Measurements from ENCODE around the gene LYZL4.

LYZL4 gene

DNA sequence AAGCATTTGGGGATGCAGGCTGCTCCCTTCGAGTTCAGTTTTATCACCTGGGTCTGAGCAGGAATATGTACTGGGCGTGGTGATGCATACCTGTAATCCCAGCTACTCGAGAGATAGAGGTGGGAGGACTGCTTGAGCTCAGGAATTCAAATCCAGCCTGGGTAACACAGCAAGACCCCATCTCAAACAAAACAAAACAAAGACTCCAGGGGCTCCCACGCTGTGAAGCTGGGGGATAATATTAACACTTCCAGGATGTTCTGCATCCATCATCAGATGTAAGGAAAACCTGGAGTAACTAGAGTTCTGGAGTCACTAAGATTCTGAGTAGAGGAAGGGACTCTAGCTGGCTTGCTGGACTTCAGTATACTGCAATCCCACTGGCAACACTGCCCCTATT, 40.6 kb downstream of the LYZL4 start:
- no peak overlapping the region for H3K4me3 Mint-ChIP-seq
- H3K27me3 Mint-ChIP-seq (ENCODE audit: low read depth), result peaks cover 3% of the 10 kb centered on the region
- H3K9me3 Mint-ChIP-seq, result peaks cover 11% of the 10 kb centered on the region
- no peaks in the 10 kb centered on the region for H3K36me3 Mint-ChIP-seq (ENCODE audit: low read depth)
- no peak overlapping the region for H3K27ac Mint-ChIP-seq
- no peaks in the 10 kb centered on the region for H3K4me1 Mint-ChIP-seq (ENCODE audit: low read depth)

DNA sequence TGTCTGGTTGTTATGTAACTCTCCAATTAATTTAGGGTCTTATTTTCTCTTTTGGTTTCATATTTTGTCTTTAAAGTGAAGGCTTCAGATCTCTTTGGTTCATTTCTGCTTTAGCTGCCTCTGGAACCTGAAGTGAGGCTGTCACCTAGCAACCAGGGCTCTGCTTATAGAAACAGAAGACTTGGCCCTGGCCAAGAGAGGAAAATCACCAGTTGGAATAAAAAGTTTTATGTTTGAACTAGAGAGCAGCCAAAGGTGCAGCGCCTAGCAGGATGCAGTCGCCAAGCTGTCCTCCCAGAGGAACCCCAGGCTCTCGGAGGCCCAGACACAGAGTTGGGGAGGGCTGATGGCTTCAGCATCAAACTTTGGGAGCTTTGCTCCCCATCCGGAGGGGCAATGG, 41.1 kb downstream of the LYZL4 start:
- peaks cover 11% of the 10 kb centered on the region for H3K9me3 Mint-ChIP-seq
- H3K4me1 Mint-ChIP-seq (ENCODE audit: low read depth), result no peaks in the 10 kb centered on the region
- no peak overlapping the region for H3K27ac Mint-ChIP-seq
- H3K4me3 Mint-ChIP-seq, result no peak overlapping the region
- H3K27me3 Mint-ChIP-seq (ENCODE audit: low read depth), result peaks cover 3% of the 10 kb centered on the region
- H3K36me3 Mint-ChIP-seq (ENCODE audit: low read depth), result no peaks in the 10 kb centered on the region

DNA sequence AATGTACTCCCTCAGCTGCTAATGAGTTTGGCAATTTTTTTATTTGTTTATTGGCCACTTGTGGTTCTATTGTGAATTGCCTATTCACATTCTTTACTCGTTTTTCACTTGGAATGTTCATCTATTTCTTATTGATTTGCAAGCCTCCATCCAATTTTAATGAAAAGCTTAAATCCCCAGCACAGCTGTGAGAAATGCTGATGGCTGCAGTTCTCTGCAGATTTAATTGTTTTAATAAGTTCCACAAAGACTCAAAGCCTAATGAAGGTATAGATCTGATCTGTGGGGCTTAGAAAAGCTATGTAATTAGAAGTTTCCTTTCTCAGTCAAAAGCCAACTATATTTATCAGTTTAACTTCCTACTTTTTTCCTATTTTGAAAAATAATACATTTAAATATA, 41.5 kb downstream of the LYZL4 start:
- no peak overlapping the region for H3K4me3 Mint-ChIP-seq
- H3K27ac Mint-ChIP-seq, result no peak overlapping the region
- H3K9me3 Mint-ChIP-seq, result peaks cover 11% of the 10 kb centered on the region

DNA sequence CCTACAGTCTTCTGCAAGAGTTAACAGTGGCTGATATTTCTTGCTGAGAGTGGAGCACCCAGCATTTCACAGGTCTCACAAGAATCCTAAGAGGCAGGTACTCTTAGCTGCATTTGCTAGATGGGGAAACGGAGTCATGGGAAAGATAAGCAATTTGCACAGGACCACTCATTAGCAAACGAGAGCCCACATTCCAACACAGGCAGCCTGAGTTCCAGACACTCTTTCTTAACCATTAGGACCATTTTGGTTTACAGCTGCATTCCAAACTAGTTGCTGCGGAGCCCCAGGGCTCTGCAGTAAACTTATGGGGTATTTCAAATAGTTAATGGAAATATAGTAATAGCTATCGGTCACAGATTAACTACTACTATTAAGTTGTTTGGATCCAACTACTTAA, 42.5 kb downstream of the LYZL4 start:
- Mint-ChIP-seq H3K9me3 (peaks cover 11% of the 10 kb centered on the region), H3K36me3 (ENCODE audit: low read depth) (no peaks in the 10 kb centered on the region), H3K27ac (no peak overlapping the region), H3K4me1 (ENCODE audit: low read depth) (no peaks in the 10 kb centered on the region), H3K4me3 (no peak overlapping the region), H3K27me3 (ENCODE audit: low read depth) (peaks cover 3% of the 10 kb centered on the region)

More for the DNA sequence above, 41.5 kb downstream of the LYZL4 start:
- H3K27me3 Mint-ChIP-seq (ENCODE audit: low read depth), result peaks cover 3% of the 10 kb centered on the region
- H3K4me1 Mint-ChIP-seq (ENCODE audit: low read depth), result no peaks in the 10 kb centered on the region
- H3K36me3 Mint-ChIP-seq (ENCODE audit: low read depth), result no peaks in the 10 kb centered on the region

DNA sequence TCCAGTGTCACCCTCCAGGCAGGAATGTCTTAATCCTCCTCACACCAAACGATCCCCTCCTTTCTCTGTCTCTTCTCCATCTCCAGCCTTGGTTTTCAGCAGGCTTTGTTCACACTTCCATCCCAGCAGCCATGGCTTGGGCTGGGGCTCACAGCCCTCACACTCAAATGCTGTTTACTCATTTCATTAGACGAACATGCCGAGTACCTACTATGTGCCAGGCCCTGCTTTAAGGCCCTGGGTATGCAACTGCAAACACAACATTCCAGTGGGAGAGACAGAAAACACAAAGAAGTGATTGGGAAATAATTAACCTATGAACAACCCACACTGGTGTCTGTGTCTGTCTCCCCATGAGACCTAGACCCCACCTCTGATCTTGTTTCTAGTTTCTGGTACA, 43.9 kb downstream of the LYZL4 start:
- peaks cover 11% of the 10 kb centered on the region for H3K9me3 Mint-ChIP-seq
- H3K4me3 Mint-ChIP-seq, result no peak overlapping the region
- no peak overlapping the region for H3K27ac Mint-ChIP-seq
- H3K27me3 Mint-ChIP-seq (ENCODE audit: low read depth), result no peaks in the 10 kb centered on the region
- H3K4me1 Mint-ChIP-seq (ENCODE audit: low read depth), result no peaks in the 10 kb centered on the region
- H3K36me3 Mint-ChIP-seq (ENCODE audit: low read depth), result no peaks in the 10 kb centered on the region

DNA sequence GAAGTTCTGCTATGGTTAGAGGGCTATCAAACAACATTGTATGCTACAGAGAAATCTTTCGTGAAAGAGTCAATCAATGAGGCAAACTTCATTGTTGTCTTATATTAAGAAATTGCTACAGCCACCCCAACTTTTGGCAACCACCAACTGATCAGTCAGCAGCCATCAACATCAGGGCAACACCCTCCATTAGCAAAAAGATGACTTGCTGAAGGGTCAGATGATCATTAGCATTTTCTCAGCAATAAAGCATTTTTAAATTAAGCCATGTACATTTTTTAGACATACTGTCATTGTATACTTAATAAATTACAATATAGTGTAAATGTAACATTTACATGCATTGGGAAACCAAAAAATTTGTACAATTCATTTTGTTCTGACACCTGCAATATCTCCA, 53.1 kb downstream of the LYZL4 start:
- Mint-ChIP-seq H3K27me3 (ENCODE audit: low read depth) (peaks cover 3% of the 10 kb centered on the region), H3K4me3 (no peak overlapping the region), H3K36me3 (ENCODE audit: low read depth) (no peaks in the 10 kb centered on the region), H3K27ac (no peak overlapping the region), H3K4me1 (ENCODE audit: low read depth) (no peaks in the 10 kb centered on the region), H3K9me3 (no peaks in the 10 kb centered on the region)

DNA sequence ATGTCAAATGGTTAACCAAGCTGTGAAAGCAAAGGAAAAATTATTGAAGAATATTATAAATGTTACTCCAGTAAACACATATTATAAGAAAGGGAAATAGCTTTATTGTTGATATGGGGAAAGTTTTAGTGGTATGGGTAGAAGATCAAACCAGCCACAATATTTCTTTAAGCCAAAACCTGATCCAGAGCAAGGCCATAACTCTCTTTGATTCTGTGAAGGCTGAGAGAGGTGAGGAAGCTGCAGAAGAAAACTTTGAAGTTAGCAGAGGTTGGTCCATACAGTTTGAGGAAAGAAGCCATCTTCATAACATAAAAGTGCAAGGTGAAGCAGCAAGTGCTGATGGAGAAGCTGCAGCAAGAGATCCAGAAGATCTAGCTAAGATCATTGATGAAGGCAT, 54.8 kb downstream of the LYZL4 start:
- Mint-ChIP-seq H3K9me3 (peaks cover 4% of the 10 kb centered on the region), H3K27me3 (ENCODE audit: low read depth) (peaks cover 3% of the 10 kb centered on the region), H3K36me3 (ENCODE audit: low read depth) (no peaks in the 10 kb centered on the region), H3K4me1 (ENCODE audit: low read depth) (no peaks in the 10 kb centered on the region), H3K27ac (no peak overlapping the region), H3K4me3 (no peak overlapping the region)

DNA sequence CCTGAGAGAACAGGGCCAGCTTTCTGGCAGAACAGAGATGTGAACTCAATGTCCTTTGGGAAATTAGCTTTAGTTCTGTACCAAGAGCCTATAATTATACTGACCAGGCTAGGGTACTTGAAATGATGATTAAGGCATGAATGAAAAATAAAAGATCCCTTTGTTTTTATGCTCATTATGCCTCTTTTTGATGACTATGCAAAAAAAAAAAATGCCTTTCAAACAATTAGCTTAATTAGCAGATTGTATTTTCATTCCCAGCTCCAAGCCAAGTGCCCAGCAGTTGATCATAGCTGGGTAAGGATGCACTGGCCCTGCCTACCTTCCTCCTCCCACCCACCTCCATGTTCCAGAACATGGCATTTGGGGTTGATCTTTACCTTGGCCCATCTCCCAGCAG, 56.8 kb downstream of the LYZL4 start:
- no peak overlapping the region for H3K4me3 Mint-ChIP-seq
- peaks cover 3% of the 10 kb centered on the region for H3K27me3 Mint-ChIP-seq (ENCODE audit: low read depth)
- H3K36me3 Mint-ChIP-seq (ENCODE audit: low read depth), result no peaks in the 10 kb centered on the region
- no peak overlapping the region for H3K27ac Mint-ChIP-seq
- peaks cover 4% of the 10 kb centered on the region for H3K9me3 Mint-ChIP-seq
- no peaks in the 10 kb centered on the region for H3K4me1 Mint-ChIP-seq (ENCODE audit: low read depth)

DNA sequence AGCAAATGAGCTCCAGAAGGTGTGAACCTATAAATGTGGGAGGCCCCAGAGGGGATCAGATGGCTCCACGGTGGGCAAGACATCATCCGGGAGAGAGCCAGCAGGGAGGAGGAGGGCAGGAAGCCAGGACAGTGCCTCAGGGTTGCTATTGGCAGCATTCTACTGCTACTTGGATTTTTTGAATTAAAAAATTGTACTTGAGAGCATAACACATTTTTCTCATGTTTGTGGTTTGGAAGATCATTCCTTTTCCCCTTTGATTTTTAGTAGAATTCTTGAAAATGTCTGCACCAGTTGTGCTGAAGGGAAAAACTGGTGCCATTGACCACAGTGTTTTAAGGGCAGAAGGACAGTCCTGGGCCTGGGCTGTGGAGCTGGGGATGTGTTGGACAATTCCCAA, 59.2 kb downstream of the LYZL4 start:
- H3K4me1 Mint-ChIP-seq (ENCODE audit: low read depth), result no peaks in the 10 kb centered on the region
- H3K9me3 Mint-ChIP-seq, result peaks cover 4% of the 10 kb centered on the region
- H3K27ac Mint-ChIP-seq, result no peak overlapping the region
- H3K36me3 Mint-ChIP-seq (ENCODE audit: low read depth), result no peaks in the 10 kb centered on the region
- H3K27me3 Mint-ChIP-seq (ENCODE audit: low read depth), result no peaks in the 10 kb centered on the region
- no peak overlapping the region for H3K4me3 Mint-ChIP-seq

DNA sequence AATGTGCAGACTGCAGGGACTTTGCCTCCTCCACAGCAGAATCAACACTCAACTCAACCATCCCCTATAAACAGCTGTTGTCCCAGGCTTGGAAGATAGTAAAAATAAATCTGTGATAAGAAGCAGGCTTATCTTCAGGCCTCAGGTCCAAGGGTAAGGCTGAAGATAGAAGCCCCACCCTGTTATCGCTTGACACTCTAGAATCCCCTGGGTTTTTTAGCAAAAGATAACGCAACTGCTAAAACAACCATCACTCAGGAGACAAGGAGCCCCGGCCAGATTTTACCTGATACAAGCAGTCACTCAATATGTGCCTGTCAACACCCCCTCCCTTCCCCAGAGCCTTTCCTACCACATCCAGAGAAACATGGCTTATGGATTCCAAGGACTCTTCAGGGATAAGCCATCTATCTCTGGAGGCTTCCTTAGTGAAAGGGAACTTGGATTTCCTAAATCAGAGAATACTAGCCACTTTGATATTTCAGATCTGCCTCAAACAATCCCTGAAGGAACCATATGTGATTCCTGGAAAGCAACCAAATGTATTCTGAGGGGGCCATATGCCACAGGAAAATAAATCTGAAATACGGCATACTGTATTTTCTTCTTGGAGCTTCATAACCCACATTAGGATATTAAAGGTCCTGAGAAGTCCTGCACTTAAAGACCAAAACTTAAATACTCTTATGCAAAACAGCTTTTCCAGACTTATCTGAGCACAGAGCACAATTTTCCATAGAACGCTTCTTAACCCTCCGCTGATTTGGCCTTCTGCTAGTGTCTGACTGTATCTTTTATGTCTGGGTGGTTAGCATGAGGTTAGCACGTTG, 60.4 kb downstream of the LYZL4 start:
- Mint-ChIP-seq H3K36me3 (ENCODE audit: low read depth) (no peaks in the 10 kb centered on the region), H3K4me1 (ENCODE audit: low read depth) (no peaks in the 10 kb centered on the region), H3K4me3 (no peak overlapping the region), H3K27me3 (ENCODE audit: low read depth) (no peaks in the 10 kb centered on the region), H3K27ac (no peak overlapping the region), H3K9me3 (peaks cover 4% of the 10 kb centered on the region)

DNA sequence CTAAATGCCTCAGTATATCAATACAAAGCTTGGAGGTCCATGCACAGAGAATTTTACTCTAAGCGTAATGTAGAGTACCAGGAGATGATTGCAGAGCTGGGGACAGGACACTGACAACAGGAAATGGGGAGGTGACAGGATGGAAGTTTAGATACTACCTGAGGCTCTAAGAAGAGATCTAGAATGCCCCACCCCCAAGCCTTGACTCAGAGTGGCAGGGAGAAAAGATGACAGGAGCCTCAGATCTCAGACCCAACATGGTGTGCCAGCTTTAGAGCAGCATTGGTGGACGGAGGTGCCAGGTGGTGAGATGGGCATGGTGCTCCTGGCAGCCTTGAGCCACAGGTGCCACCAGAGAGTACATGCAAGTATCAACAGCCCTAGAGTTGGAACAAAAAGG, 62.5 kb downstream of the LYZL4 start:
- Mint-ChIP-seq H3K4me1 (ENCODE audit: low read depth) (no peaks in the 10 kb centered on the region), H3K27ac (no peak overlapping the region), H3K27me3 (ENCODE audit: low read depth) (no peaks in the 10 kb centered on the region), H3K36me3 (ENCODE audit: low read depth) (no peaks in the 10 kb centered on the region), H3K4me3 (no peak overlapping the region), H3K9me3 (peaks cover 4% of the 10 kb centered on the region)

All from T-helper 1 cell treated with Interleukin-12 subunit alpha and Interleukin-12 subunit beta and Interleukin-4 antibody, amounts not matched to agents 30 μg/mL and 1 μg/mL, for 36 hours (primary cell).